Memory B cell (primary cell): Measurements from ENCODE around the gene UBIAD1.

ENCODE experiments used
- ATAC-seq: fragments of 150-1000 bp; cut with Tn5 transposase; 2 replicates; pipeline ENCODE4 v1.10.0; 2021; ENCODE audit warnings: low read depth, mild to moderate bottlenecking, moderate library complexity
- DNase-seq, 2 donors: peaks; one replicate each; pipeline ENCODE4 v3.0.0; 2022; ENCODE audit warnings: low spot score in 2 of 2
- H3K27ac Mint-ChIP-seq: one replicate; pipeline ENCODE4 v1.8.0; 2022; ENCODE audit warnings: mild to moderate bottlenecking, moderate library complexity, mixed read lengths
- H3K27me3 Mint-ChIP-seq: one replicate; pipeline ENCODE4 v1.8.0; 2022; ENCODE audit warnings: mixed read lengths
- H3K36me3 Mint-ChIP-seq: one replicate; pipeline ENCODE4 v1.8.0; 2022; ENCODE audit warnings: mild to moderate bottlenecking, mixed read lengths
- H3K4me1 Mint-ChIP-seq: one replicate; pipeline ENCODE4 v1.8.0; 2022; ENCODE audit warnings: mixed read lengths
- H3K4me3 Mint-ChIP-seq: one replicate; pipeline ENCODE4 v1.8.0; 2022; ENCODE audit warnings: mild to moderate bottlenecking, moderate library complexity, mixed read lengths
- H3K9me3 Mint-ChIP-seq: one replicate; pipeline ENCODE4 v1.8.0; 2022; ENCODE audit warnings: mixed read lengths

Gene UBIAD1

GRCh38 chr1:11308699-11309224, 35.8 kb downstream of the UBIAD1 start:
- H3K27me3 Mint-ChIP-seq, result peaks cover 3% of the 10 kb centered on the region
- no peak overlapping the region for H3K4me3 Mint-ChIP-seq
- no peaks in the 10 kb centered on the region for H3K4me1 Mint-ChIP-seq
- no peaks in the 10 kb centered on the region for H3K9me3 Mint-ChIP-seq
- no peak for ATAC-seq
- H3K27ac Mint-ChIP-seq, result no peak overlapping the region
- no peaks in the 10 kb centered on the region for H3K36me3 Mint-ChIP-seq
- DNase-seq, result no peak

GRCh38 chr1:11309385-11309784, 36.4 kb downstream of the UBIAD1 start:
- Mint-ChIP-seq H3K36me3 (no peaks in the 10 kb centered on the region), H3K4me3 (no peak overlapping the region), H3K4me1 (no peaks in the 10 kb centered on the region), H3K9me3 (no peaks in the 10 kb centered on the region), H3K27ac (no peak overlapping the region), H3K27me3 (peaks cover 3% of the 10 kb centered on the region)
- ATAC-seq, result no peak
- DNase-seq, result no peak

- ATAC-seq (no peak), DNase-seq (no peak)
- peaks cover 3% of the 10 kb centered on the region for H3K27me3 Mint-ChIP-seq
- H3K9me3 Mint-ChIP-seq, result no peaks in the 10 kb centered on the region
- H3K27ac Mint-ChIP-seq, result no peak overlapping the region
- H3K36me3 Mint-ChIP-seq, result no peaks in the 10 kb centered on the region
- no peak overlapping the region for H3K4me3 Mint-ChIP-seq
- H3K4me1 Mint-ChIP-seq, result no peaks in the 10 kb centered on the region
Observed at GRCh38 chr1:11311816-11312755, 39.1 kb downstream of the UBIAD1 start.

GRCh38 chr1:11314959-11315358, 42.0 kb downstream of the UBIAD1 start:
- DNase-seq (no peak), ATAC-seq (no peak)
- H3K27ac Mint-ChIP-seq, result no peak overlapping the region
- peaks cover 4% of the 10 kb centered on the region for H3K27me3 Mint-ChIP-seq
- no peak overlapping the region for H3K4me3 Mint-ChIP-seq
- H3K9me3 Mint-ChIP-seq, result no peaks in the 10 kb centered on the region
- peaks cover under 1% of the 10 kb centered on the region for H3K4me1 Mint-ChIP-seq
- H3K36me3 Mint-ChIP-seq, result no peaks in the 10 kb centered on the region

GRCh38 chr1:11316701-11317100, 43.7 kb downstream of the UBIAD1 start:
- H3K9me3 Mint-ChIP-seq, result no peaks in the 10 kb centered on the region
- H3K27ac Mint-ChIP-seq, result no peak overlapping the region
- peaks cover 7% of the 10 kb centered on the region for H3K27me3 Mint-ChIP-seq
- no peak overlapping the region for H3K4me3 Mint-ChIP-seq
- H3K36me3 Mint-ChIP-seq, result no peaks in the 10 kb centered on the region
- no peak for ATAC-seq
- no peak for DNase-seq
- peaks cover 6% of the 10 kb centered on the region for H3K4me1 Mint-ChIP-seq

- H3K27me3 Mint-ChIP-seq, result peaks cover 4% of the 10 kb centered on the region
- no peak overlapping the region for H3K4me3 Mint-ChIP-seq
- no peaks in the 10 kb centered on the region for H3K36me3 Mint-ChIP-seq
- DNase-seq (no peak), ATAC-seq (no peak)
- no peaks in the 10 kb centered on the region for H3K9me3 Mint-ChIP-seq
- H3K27ac Mint-ChIP-seq, result no peak overlapping the region
- H3K4me1 Mint-ChIP-seq, result peaks cover 6% of the 10 kb centered on the region
Observed at GRCh38 chr1:11318982-11319381, 46.0 kb downstream of the UBIAD1 start.

GRCh38 chr1:11320153-11320936, 47.3 kb downstream of the UBIAD1 start:
- DNase-seq, result peak; percentile 18 to 51
- no peaks in the 10 kb centered on the region for H3K9me3 Mint-ChIP-seq
- H3K27ac Mint-ChIP-seq, result no peak overlapping the region
- peaks cover 6% of the 10 kb centered on the region for H3K4me1 Mint-ChIP-seq
- H3K4me3 Mint-ChIP-seq, result no peak overlapping the region
- no peaks in the 10 kb centered on the region for H3K36me3 Mint-ChIP-seq
- ATAC-seq, result peak; percentile 44
- H3K27me3 Mint-ChIP-seq, result peaks cover 5% of the 10 kb centered on the region

GRCh38 chr1:11321656-11322491, 48.9 kb downstream of the UBIAD1 start:
- ATAC-seq, result no peak
- no peak overlapping the region for H3K4me3 Mint-ChIP-seq
- peaks cover 5% of the 10 kb centered on the region for H3K27me3 Mint-ChIP-seq
- H3K27ac Mint-ChIP-seq, result no peak overlapping the region
- DNase-seq, result no peak
- H3K9me3 Mint-ChIP-seq, result no peaks in the 10 kb centered on the region
- peaks cover 6% of the 10 kb centered on the region for H3K4me1 Mint-ChIP-seq
- H3K36me3 Mint-ChIP-seq, result no peaks in the 10 kb centered on the region

GRCh38 chr1:11324567-11325165, 51.7 kb downstream of the UBIAD1 start:
- ATAC-seq (no peak), DNase-seq (no peak)
- Mint-ChIP-seq H3K27ac (no peak overlapping the region), H3K4me3 (no peak overlapping the region), H3K4me1 (peaks cover 6% of the 10 kb centered on the region), H3K36me3 (no peaks in the 10 kb centered on the region), H3K9me3 (no peaks in the 10 kb centered on the region), H3K27me3 (peaks cover 14% of the 10 kb centered on the region)

GRCh38 chr1:11326070-11326469, 53.1 kb downstream of the UBIAD1 start:
- no peak for ATAC-seq
- Mint-ChIP-seq H3K4me3 (no peak overlapping the region), H3K27me3 (peaks cover 11% of the 10 kb centered on the region), H3K4me1 (no peaks in the 10 kb centered on the region), H3K9me3 (no peaks in the 10 kb centered on the region), H3K27ac (no peak overlapping the region), H3K36me3 (no peaks in the 10 kb centered on the region)
- no peak for DNase-seq

- H3K36me3 Mint-ChIP-seq, result no peaks in the 10 kb centered on the region
- no peaks in the 10 kb centered on the region for H3K4me1 Mint-ChIP-seq
- no peak overlapping the region for H3K4me3 Mint-ChIP-seq
- ATAC-seq (no peak), DNase-seq (no peak)
- H3K9me3 Mint-ChIP-seq, result no peaks in the 10 kb centered on the region
- H3K27me3 Mint-ChIP-seq, result peaks cover 19% of the 10 kb centered on the region
- no peak overlapping the region for H3K27ac Mint-ChIP-seq
Observed at GRCh38 chr1:11328444-11328843, 55.4 kb downstream of the UBIAD1 start.

- DNase-seq (no peak), ATAC-seq (no peak)
- Mint-ChIP-seq H3K4me1 (peaks cover 5% of the 10 kb centered on the region), H3K36me3 (no peaks in the 10 kb centered on the region), H3K4me3 (no peak overlapping the region), H3K9me3 (no peaks in the 10 kb centered on the region), H3K27me3 (peaks cover 17% of the 10 kb centered on the region), H3K27ac (no peak overlapping the region)
Observed at GRCh38 chr1:11330411-11330810, 57.4 kb downstream of the UBIAD1 start.
